22Rv1 (cell line): ENCODE data around the gene CEP19.
"Not testable (repeated sequence)": the region's sequence is repeated elsewhere in the genome, so short reads cannot be mapped to it uniquely, and the experiment has no call there.

Source experiments
- H3K27ac ChIP-seq: fragments of 450-650 bp; 2 replicates; pipeline ENCODE4 v1.5.1; 2017
- CTCF ChIP-seq: fragments of 450-650 bp; IDR thresholded peaks from 2 replicates; pipeline ENCODE4 v1.5.1; 2017; ENCODE audit warnings: mild to moderate bottlenecking
- ZFX ChIP-seq: fragments of 450-650 bp; IDR thresholded peaks from 2 replicates; pipeline ENCODE4 v1.6.1; 2017; ENCODE audit warnings: antibody characterized with exemption, borderline replicate concordance

Gene CEP19, protein sequence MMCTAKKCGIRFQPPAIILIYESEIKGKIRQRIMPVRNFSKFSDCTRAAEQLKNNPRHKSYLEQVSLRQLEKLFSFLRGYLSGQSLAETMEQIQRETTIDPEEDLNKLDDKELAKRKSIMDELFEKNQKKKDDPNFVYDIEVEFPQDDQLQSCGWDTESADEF

GRCh38 chr3:196711838-196712513 is at the start of gene CEP19, which contains the start of gene PIGX:
CEP19 (minus strand) TSS chr3:196712250; CDS start chr3:196708657, 3,593 bp downstream.
PIGX (plus strand) TSS chr3:196712377.
- H3K27ac ChIP-seq: peak within 1 kb of the TSS; percentile 82

GRCh38 chr3:196757876-196758739 is 46.1 kb upstream of the CEP19 start:
- no peak overlapping the region for H3K27ac ChIP-seq
- no peak for TF ChIP-seq CTCF
- TF ChIP-seq ZFX: no peak

More at GRCh38 chr3:196711838-196712513, at the start of gene CEP19, which contains the start of gene PIGX:
- TF ChIP-seq CTCF (peak; percentile 13; the same call in 1 of the 2 replicates), ZFX (no peak)

GRCh38 chr3:196756732-196757131 is 44.7 kb upstream of the CEP19 start:
- TF ChIP-seq CTCF (no peak), ZFX (no peak)

DNA sequence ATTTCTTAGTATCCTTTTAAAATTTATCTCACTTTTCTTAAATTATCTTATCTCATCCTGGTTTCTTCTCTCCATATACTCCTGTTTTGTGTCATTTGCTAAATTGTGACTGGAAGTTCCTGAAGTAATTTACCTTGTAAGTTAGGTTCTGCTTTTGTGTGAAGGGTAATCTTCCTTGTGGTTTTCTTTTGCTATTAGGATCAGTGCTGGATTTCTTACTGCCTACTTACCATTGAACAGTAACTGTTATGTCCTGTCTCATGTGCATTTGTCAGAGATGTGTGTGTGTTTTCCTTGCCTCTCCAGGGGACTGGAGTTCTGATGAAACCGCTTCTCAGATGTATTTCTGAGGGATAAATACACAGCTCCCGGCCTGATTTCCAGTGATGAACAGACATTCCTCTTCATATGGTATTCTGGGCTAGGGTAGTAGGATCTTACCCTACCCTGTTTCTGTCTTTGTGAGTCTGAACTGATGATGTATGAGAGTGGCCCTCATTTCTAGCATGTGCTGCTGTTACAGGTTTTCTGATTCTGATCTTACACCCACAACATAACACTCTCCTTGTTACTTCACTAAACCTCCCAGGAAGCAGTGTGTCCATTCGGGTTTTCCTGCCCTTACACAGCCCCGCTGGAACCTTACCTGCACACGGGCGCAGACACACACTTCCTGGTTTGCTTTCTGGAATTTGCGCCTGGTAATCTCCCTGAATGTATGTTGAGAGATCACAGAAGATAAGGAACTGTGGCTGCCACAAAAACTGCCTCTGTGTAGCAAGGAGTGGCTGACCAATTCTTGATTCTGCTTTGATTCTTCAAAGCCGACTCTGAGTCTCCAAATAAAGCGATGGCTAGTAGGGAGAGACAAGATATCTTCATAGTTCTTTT is 42.3 kb upstream of the CEP19 start:
- no peak overlapping the region for H3K27ac ChIP-seq
- TF ChIP-seq ZFX: no peak
- no peak for TF ChIP-seq CTCF

More at GRCh38 chr3:196756732-196757131, 44.7 kb upstream of the CEP19 start:
- no peak overlapping the region for H3K27ac ChIP-seq

- TF ChIP-seq ZFX (no peak), CTCF (no peak)
- H3K27ac ChIP-seq: no peak overlapping the region
These were observed 41.2 kb upstream of the CEP19 start for GRCh38 chr3:196753201-196753600.

- TF ChIP-seq CTCF (no peak), ZFX (no peak)
- H3K27ac ChIP-seq: no peak overlapping the region
These were observed 37.1 kb upstream of the CEP19 start for GRCh38 chr3:196749125-196749524.

DNA sequence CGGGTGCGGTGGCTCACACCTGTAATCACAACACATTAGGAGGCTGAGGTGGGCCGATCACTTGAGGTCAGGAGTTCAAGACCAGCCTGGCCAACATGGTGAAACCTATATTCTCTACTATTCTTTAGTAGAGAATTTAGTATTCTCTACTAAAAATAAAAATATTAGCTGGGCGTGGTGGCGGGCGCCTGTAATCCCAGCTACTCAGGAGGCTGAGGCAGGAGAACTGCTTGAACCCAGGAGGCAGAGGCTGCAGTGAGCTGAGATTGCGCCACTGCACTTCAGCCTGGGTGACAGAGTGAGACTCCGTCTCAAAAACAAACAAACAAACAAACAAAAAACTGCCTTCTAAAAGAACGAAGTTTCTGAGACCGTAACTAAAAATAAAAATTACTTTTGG is 31.5 kb upstream of the CEP19 start:
- not testable (repeated sequence) for H3K27ac ChIP-seq
